PC-9 (cell line): ENCODE data around the gene TECPR1. TPM values are rescaled to one million over a fixed set of nuclear protein-coding genes. Genes with fewer than 3 reads are reported as not detected.
A peak's percentile ranks its signal among the peaks of the same experiment; 100 is the strongest.

ENCODE experiments used
- BruUV-seq: library from RNA; stranded (reverse); fragments of 400-500 nt; replicated peaks from 2 replicates; lab custom pipeline; 2021; lab: Mats Ljungman, UMichigan
- CTCF ChIA-PET: fragments of 300-600 bp; sonication (Branson Sonifier 250); formaldehyde crosslinking; loops from one replicate; lab custom pipeline; 2022; ENCODE audit warnings: antibody characterized with exemption; lab: Charles Lee
- POLR2A ChIA-PET: fragments of 300-600 bp; sonication (Branson Sonifier 250); formaldehyde crosslinking; loops from one replicate; lab custom pipeline; 2022; ENCODE audit warnings: antibody characterized with exemption; ENCODE audit not compliant: unreplicated experiment; lab: Charles Lee
- DNase-seq, 2 experiments: peaks; one replicate each; pipeline versions ENCODE4 v3.0.0 to v3.0.0-alpha.2; 2015 to 2022; ENCODE audit warnings: mixed read lengths in 1 of 2
- H2AFZ ChIP-seq: fragments of 200-600 bp; sonication (generic); 2 replicates; pipeline ENCODE4 v1.8.1; 2017; ENCODE audit warnings: antibody characterized with exemption
- H3F3A ChIP-seq: fragments of 200-600 bp; sonication (generic); 2 replicates; pipeline ENCODE4 v1.8.1; 2017; ENCODE audit warnings: antibody characterized with exemption, mild to moderate bottlenecking, low read depth; ENCODE audit not compliant: insufficient read depth
- H3K27ac ChIP-seq: fragments of 200-600 bp; sonication (generic); 2 replicates; pipeline ENCODE4 v1.6.1; 2016; ENCODE audit warnings: mixed run types
- H3K27me3 ChIP-seq: fragments of 200-600 bp; sonication (generic); 2 replicates; pipeline ENCODE4 v1.6.1; 2016; ENCODE audit warnings: low read depth, mixed run types; ENCODE audit not compliant: insufficient read depth
- H3K36me3 ChIP-seq: fragments of 200-600 bp; sonication (generic); 2 replicates; pipeline ENCODE4 v1.6.1; 2016; ENCODE audit warnings: low read depth, mixed run types
- H3K4me1 ChIP-seq: fragments of 200-600 bp; sonication (generic); replicated peaks from 2 replicates; pipeline ENCODE4 v1.6.1; 2016; ENCODE audit warnings: mixed run types; ENCODE audit not compliant: insufficient read depth
- H3K4me2 ChIP-seq: fragments of 200-600 bp; sonication (generic); 2 replicates; pipeline ENCODE4 v1.6.1; 2017; ENCODE audit warnings: mixed run types
- H3K4me3 ChIP-seq: fragments of 200-600 bp; sonication (generic); 2 replicates; pipeline ENCODE4 v1.6.1; 2016; ENCODE audit warnings: mixed run types
- H3K79me2 ChIP-seq: fragments of 200-600 bp; sonication (generic); 2 replicates; pipeline ENCODE4 v1.6.1; 2017; ENCODE audit warnings: low read depth, mixed run types
- H3K9me2 ChIP-seq: fragments of 200-600 bp; sonication (generic); 2 replicates; pipeline ENCODE4 v1.8.1; 2017; ENCODE audit warnings: mild to moderate bottlenecking; ENCODE audit not compliant: insufficient read depth
- H3K9me3 ChIP-seq: fragments of 200-600 bp; sonication (generic); 2 replicates; pipeline ENCODE4 v1.8.1; 2016; ENCODE audit warnings: low read depth; ENCODE audit not compliant: insufficient read depth
- H4K20me1 ChIP-seq: fragments of 200-600 bp; sonication (generic); 2 replicates; pipeline ENCODE4 v1.8.1; 2017; ENCODE audit not compliant: insufficient read depth
- EZH2 ChIP-seq: fragments of 200-600 bp; sonication (generic); IDR thresholded peaks from 2 replicates; pipeline ENCODE4 v1.8.0; 2017; ENCODE audit warnings: antibody characterized with exemption, low read depth
- intact Hi-C: fragments of 100-400 bp; cut with micrococcal nuclease; formaldehyde crosslinking; loops from one replicate; pipeline ENCODE4 v1.10.0; 2022; ENCODE audit not compliant: unreplicated experiment
- total RNA-seq: library from RNA; stranded (reverse); gene quantifications from 2 replicates; pipeline ENCODE4 v1.2.3, GENCODE V29; 2021
- TF ChIP-seq, protein P1 (sequence below): fragments of 200-600 bp; sonication (generic); conservative IDR thresholded peaks from 2 replicates; pipeline ENCODE4 v1.6.1; 2017; ENCODE audit warnings: mixed run types, antibody characterized with exemption, mild to moderate bottlenecking, moderate library complexity

The TECPR1 gene
- total RNA-seq, 1 experiment from 2014 or later = 22.7 TPM

GRCh38 chr7:98254951-98255610, 3.0 kb upstream of the TECPR1 start:
- Histone ChIP-seq H3K9me3 (no peaks in the 10 kb centered on the region), H3K27ac (no peak overlapping the region), H3K4me1 (peaks cover 11% of the 10 kb centered on the region), H2AFZ (no peak overlapping the region), H3K9me2 (no peaks in the 10 kb centered on the region), H3F3A (peaks cover 17% of the 10 kb centered on the region), H3K79me2 (peaks cover 33% of the 10 kb centered on the region), H3K4me2 (no peak overlapping the region), H3K4me3 (no peak overlapping the region), H3K27me3 (no peaks in the 10 kb centered on the region), H3K36me3 (no peaks in the 10 kb centered on the region), H4K20me1 (no peaks in the 10 kb centered on the region)
- no TSS peak for BruUV-seq
- DNase-seq = no peak
- ChIA-PET CTCF (no interaction called here), POLR2A (no interaction called here)
- intact Hi-C loops = no loop called here
- no peak for TF ChIP-seq EZH2
- TF ChIP-seq, protein P1, sequence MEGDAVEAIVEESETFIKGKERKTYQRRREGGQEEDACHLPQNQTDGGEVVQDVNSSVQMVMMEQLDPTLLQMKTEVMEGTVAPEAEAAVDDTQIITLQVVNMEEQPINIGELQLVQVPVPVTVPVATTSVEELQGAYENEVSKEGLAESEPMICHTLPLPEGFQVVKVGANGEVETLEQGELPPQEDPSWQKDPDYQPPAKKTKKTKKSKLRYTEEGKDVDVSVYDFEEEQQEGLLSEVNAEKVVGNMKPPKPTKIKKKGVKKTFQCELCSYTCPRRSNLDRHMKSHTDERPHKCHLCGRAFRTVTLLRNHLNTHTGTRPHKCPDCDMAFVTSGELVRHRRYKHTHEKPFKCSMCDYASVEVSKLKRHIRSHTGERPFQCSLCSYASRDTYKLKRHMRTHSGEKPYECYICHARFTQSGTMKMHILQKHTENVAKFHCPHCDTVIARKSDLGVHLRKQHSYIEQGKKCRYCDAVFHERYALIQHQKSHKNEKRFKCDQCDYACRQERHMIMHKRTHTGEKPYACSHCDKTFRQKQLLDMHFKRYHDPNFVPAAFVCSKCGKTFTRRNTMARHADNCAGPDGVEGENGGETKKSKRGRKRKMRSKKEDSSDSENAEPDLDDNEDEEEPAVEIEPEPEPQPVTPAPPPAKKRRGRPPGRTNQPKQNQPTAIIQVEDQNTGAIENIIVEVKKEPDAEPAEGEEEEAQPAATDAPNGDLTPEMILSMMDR = no peak

GRCh38 chr7:98254516-98254915, 2.5 kb upstream of the TECPR1 start:
- Histone ChIP-seq H4K20me1 (no peaks in the 10 kb centered on the region), H3K27ac (no peak overlapping the region), H3K36me3 (no peaks in the 10 kb centered on the region), H2AFZ (no peak overlapping the region), H3K4me1 (peaks cover 17% of the 10 kb centered on the region), H3K9me3 (no peaks in the 10 kb centered on the region), H3K27me3 (no peaks in the 10 kb centered on the region), H3K4me2 (no peak overlapping the region), H3K4me3 (no peak overlapping the region), H3F3A (peaks cover 23% of the 10 kb centered on the region), H3K79me2 (peaks cover 35% of the 10 kb centered on the region), H3K9me2 (no peaks in the 10 kb centered on the region)
- BruUV-seq = no TSS peak
- intact Hi-C loops = no loop called here
- POLR2A ChIA-PET = no interaction called here
- CTCF ChIA-PET = interaction anchor here (0.6 kb wide), 1 partner anchor 167 kb away, joined by 3 read pairs; no protein-coding TSS in a partner anchor
- no peak for DNase-seq
- TF ChIP-seq, protein P1 = no peak
- no peak for TF ChIP-seq EZH2

DNA sequence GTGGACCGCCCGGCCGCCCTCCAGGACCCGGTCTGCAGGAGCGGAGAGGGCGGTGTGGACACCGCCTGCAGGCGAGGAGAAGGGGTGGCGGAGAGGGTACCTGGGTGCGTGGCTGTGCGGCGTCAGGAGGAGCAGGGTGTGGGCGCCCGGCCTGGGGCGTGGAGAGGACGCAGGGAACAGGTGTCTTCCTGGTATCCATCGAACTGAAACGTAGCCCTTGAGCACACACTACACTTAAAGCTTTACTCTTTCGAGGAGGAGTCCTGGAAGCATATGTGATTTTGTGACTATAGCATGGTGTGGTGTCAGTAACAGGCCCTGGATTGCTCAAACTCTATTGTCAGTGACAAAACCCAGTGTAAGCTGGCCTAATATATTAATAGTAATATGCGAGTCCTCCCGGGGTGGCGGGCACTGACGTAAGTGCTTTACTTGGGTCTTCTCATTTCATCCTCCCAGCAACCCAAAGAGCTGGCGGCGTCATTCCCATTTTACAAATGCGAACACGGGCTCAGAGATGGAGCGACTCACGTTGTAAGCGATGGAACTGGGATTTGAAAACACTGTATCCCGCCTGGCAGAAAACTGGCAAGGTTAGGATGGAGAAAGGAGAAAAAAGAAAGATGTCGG, 508 bp upstream of the TECPR1 start:
- H3F3A ChIP-seq = peaks cover 23% of the 10 kb centered on the region
- H3K27me3 ChIP-seq = no peaks in the 10 kb centered on the region
- H3K27ac ChIP-seq = no peak overlapping the region
- peak overlapping the region; percentile 98 for H2AFZ ChIP-seq
- no peaks in the 10 kb centered on the region for H3K9me2 ChIP-seq
- H3K4me3 ChIP-seq = peak overlapping the region; percentile 100
- peaks cover 25% of the 10 kb centered on the region for H3K4me1 ChIP-seq
- H4K20me1 ChIP-seq = no peaks in the 10 kb centered on the region
- H3K9me3 ChIP-seq = no peaks in the 10 kb centered on the region
- BruUV-seq = TSS peak; percentile 58
- intact Hi-C loops = no loop called here
- H3K79me2 ChIP-seq = peaks cover 41% of the 10 kb centered on the region
- no peaks in the 10 kb centered on the region for H3K36me3 ChIP-seq
- TF ChIP-seq EZH2 = no peak
- TF ChIP-seq, protein P1 = no peak
- POLR2A ChIA-PET = no interaction called here
- peak in 1 of 2 experiments; percentile 40 for DNase-seq
- peak overlapping the region; percentile 92 for H3K4me2 ChIP-seq
- CTCF ChIA-PET = interaction anchor here (0.6 kb wide), 1 partner anchor 88 kb away, joined by 5 read pairs; no protein-coding TSS in a partner anchor
